HPDE6-E6E7 (cell line): ENCODE results near the gene PGA5.

Experiments used
- DNase-seq: peaks from one replicate; pipeline ENCODE4 v3.0.0; 2011; ENCODE audit warnings: missing footprints; ENCODE audit errors: extremely low spot score

PGA5 gene

GRCh38 chr11:61266602-61267001 is 25.6 kb downstream of the PGA5 start:
- no peak for DNase-seq

GRCh38 chr11:61267437-61267841 is 26.5 kb downstream of the PGA5 start:
- DNase-seq: no peak

- no peak for DNase-seq
Measured at GRCh38 chr11:61268588-61269250, 27.7 kb downstream of the PGA5 start.

GRCh38 chr11:61270354-61271076 is 29.5 kb downstream of the PGA5 start:
- peak; percentile 52 for DNase-seq

GRCh38 chr11:61272731-61273130 is 31.8 kb downstream of the PGA5 start:
- no peak for DNase-seq

- DNase-seq: peak; percentile 49
Measured at GRCh38 chr11:61273178-61274078, 32.5 kb downstream of the PGA5 start.

- DNase-seq: no peak
Measured at GRCh38 chr11:61274084-61274483, 33.1 kb downstream of the PGA5 start.

GRCh38 chr11:61275191-61275590 is 34.2 kb downstream of the PGA5 start:
- no peak for DNase-seq

- no peak for DNase-seq
Measured at GRCh38 chr11:61277186-61278000, 36.4 kb downstream of the PGA5 start.

GRCh38 chr11:61278001-61278470 is 37.1 kb downstream of the PGA5 start:
- DNase-seq: no peak

GRCh38 chr11:61279934-61280659 is 39.1 kb downstream of the PGA5 start:
- peak; percentile 41 for DNase-seq

GRCh38 chr11:61280883-61281580 is 40.1 kb downstream of the PGA5 start:
- DNase-seq: no peak

- peak; percentile 53 for DNase-seq
Measured at GRCh38 chr11:61281581-61282250, 40.7 kb downstream of the PGA5 start.

- no peak for DNase-seq
Measured at GRCh38 chr11:61283613-61284012, 42.6 kb downstream of the PGA5 start.

- no peak for DNase-seq
Measured at GRCh38 chr11:61287338-61287977, 46.5 kb downstream of the PGA5 start.

- DNase-seq: no peak
Measured at GRCh38 chr11:61290905-61291690, 50.1 kb downstream of the PGA5 start.

- DNase-seq: no peak
Measured at GRCh38 chr11:61292356-61292755, 51.4 kb downstream of the PGA5 start.
